ENCODE data around the gene LGALSL. TPM values are rescaled to one million over a fixed set of nuclear protein-coding genes. Genes with fewer than 3 reads are reported as not detected.
A peak's percentile ranks its signal among the peaks of the same experiment; 100 is the strongest.

LGALSL gene
- total RNA-seq, 1 experiment from 2014 or later: 23.8 TPM

GRCh38 chr2:64455545-64455944 lies 1.6 kb downstream of the LGALSL start:
- Mint-ChIP-seq H3K27ac (peak overlapping the region in 1 of 3 experiments; percentile 27; a peak in 1 of 7 replicates), H3K4me3 (peak overlapping the region; percentile 74 to 91), H3K27me3 (ENCODE audit: low read depth) (no peaks in the 10 kb centered on the region; the same call in 1 of the 2 replicates), H3K36me3 (ENCODE audit: insufficient read depth in 1 of 3, low read depth in 3 of 3) (peaks cover 5 to 31% (median 20%) of the 10 kb centered on the region in 3 experiments; a peak in 6 of 7 replicates), H3K4me1 (peaks cover 34% of the 10 kb centered on the region in 2 experiments), H3K9me3 (no peaks in the 10 kb centered on the region)
- peaks cover 11% of the 10 kb centered on the region for H3K23me2 ChIP-seq (ENCODE audit: insufficient read length, low read depth, low read length, poor library complexity, severe bottlenecking)
- H2AFZ ChIP-seq (ENCODE audit: low read length): no peak overlapping the region
- H3K27me3 ChIP-seq (ENCODE audit: insufficient read depth, low read length): no peaks in the 10 kb centered on the region
- no peak overlapping the region for H2BK5ac ChIP-seq (ENCODE audit: insufficient read length, low read length)
- H3K18ac ChIP-seq (ENCODE audit: insufficient read length, low read depth, low read length): no peak overlapping the region
- H4K20me1 ChIP-seq (ENCODE audit: control insufficient read depth, insufficient read depth, insufficient read length): no peaks in the 10 kb centered on the region
- H3K14ac ChIP-seq (ENCODE audit: insufficient read depth, low read length): no peak overlapping the region
- no peak overlapping the region for H3K56ac ChIP-seq (ENCODE audit: insufficient read length, low read depth, low read length)
- H4K5ac ChIP-seq (ENCODE audit: insufficient read length, low read depth, low read length): no peak overlapping the region
- no CpG with 5 or more reads among the region's 2 CpGs for WGBS (ENCODE audit: extremely low coverage, insufficient read length, low lambda C conversion rate)
- no peak overlapping the region for H2BK120ac ChIP-seq (ENCODE audit: low read depth, low read length, poor library complexity, severe bottlenecking)
- no peak overlapping the region for H2BK15ac ChIP-seq (ENCODE audit: low read depth, low read length)
- H3K79me1 ChIP-seq (ENCODE audit: insufficient read depth, low read depth, low read length, poor library complexity, severe bottlenecking): no peaks in the 10 kb centered on the region
- no peak overlapping the region for H2BK12ac ChIP-seq (ENCODE audit: insufficient read length, low read depth, low read length)
- H3K79me2 ChIP-seq (ENCODE audit: insufficient read depth, low read length): no peaks in the 10 kb centered on the region
- H3K27ac ChIP-seq (ENCODE audit: insufficient read length, low read depth, low read length): no peak overlapping the region
- no peak overlapping the region for H3K23ac ChIP-seq (ENCODE audit: insufficient read length, low read depth, low read length)
- H2AK5ac ChIP-seq (ENCODE audit: insufficient read length, low read length): no peak overlapping the region
- H3K4me2 ChIP-seq (ENCODE audit: insufficient read depth, insufficient read length, low read length): peak overlapping the region; percentile 83
- no peak overlapping the region for H4K91ac ChIP-seq (ENCODE audit: insufficient read length, low read depth, low read length)
- no peak overlapping the region for H2BK20ac ChIP-seq (ENCODE audit: low read depth, low read length, poor library complexity, severe bottlenecking)
- no peaks in the 10 kb centered on the region for H3K9me3 ChIP-seq (ENCODE audit: control insufficient read depth, low read depth, low read length)
- peaks cover 7% of the 10 kb centered on the region; the same call in 1 of the 2 replicates for H3K4me1 ChIP-seq (ENCODE audit: insufficient read depth, low read length)
- H4K8ac ChIP-seq (replicated peaks; ENCODE audit: insufficient read length, low read depth, low read length): no peak overlapping the region
- no peak overlapping the region for H3K9ac ChIP-seq (ENCODE audit: extremely low read depth, insufficient read length, low read length)
- H3K4ac ChIP-seq (ENCODE audit: low read depth, low read length): no peak overlapping the region
- no peak overlapping the region for H3T11ph ChIP-seq (ENCODE audit: low read length)
- TF ChIP-seq CTCF (conservative IDR thresholded peaks at IDR 0.05): no peak
- no peak for DNase-seq

Measured in H9 (cell line).